ENCODE data around the gene ARFGAP3. TPM values are rescaled to one million over a fixed set of nuclear protein-coding genes. Genes with fewer than 3 reads are reported as not detected.

Gene ARFGAP3
- total RNA-seq, 4 donors from 2014 or later, result 43.0 to 106 (median 50.5) TPM

- DNase-seq (ENCODE audit: low spot score) (no peak), ATAC-seq (ENCODE audit: low FRiP score) (no peak)
- TF ChIP-seq CTCF (IDR thresholded peaks at IDR 0.05), result no peak
Measured at GRCh38 chr22:42842658-42843370, 14.3 kb downstream of the ARFGAP3 start.

GRCh38 chr22:42841444-42841843 lies 15.6 kb downstream of the ARFGAP3 start:
- no peak for ATAC-seq (ENCODE audit: low FRiP score)
- no peak for DNase-seq (ENCODE audit: low spot score)
- TF ChIP-seq CTCF (IDR thresholded peaks at IDR 0.05), result no peak

- no peak for TF ChIP-seq CTCF (IDR thresholded peaks at IDR 0.05)
- ATAC-seq (ENCODE audit: low FRiP score), result no peak
- no peak for DNase-seq (ENCODE audit: low spot score)
Measured at GRCh38 chr22:42837556-42837955, 19.5 kb downstream of the ARFGAP3 start.

GRCh38 chr22:42836026-42836425 lies 21.0 kb downstream of the ARFGAP3 start:
- TF ChIP-seq CTCF (IDR thresholded peaks at IDR 0.05), result no peak
- DNase-seq (ENCODE audit: low spot score) (no peak), ATAC-seq (ENCODE audit: low FRiP score) (no peak)

- DNase-seq (ENCODE audit: low spot score), result no peak
- no peak for TF ChIP-seq CTCF (IDR thresholded peaks at IDR 0.05)
- no peak for ATAC-seq (ENCODE audit: low FRiP score)
Measured at GRCh38 chr22:42834177-42834949, 22.7 kb downstream of the ARFGAP3 start.

GRCh38 chr22:42833104-42833503 lies 24.0 kb downstream of the ARFGAP3 start:
- TF ChIP-seq CTCF (IDR thresholded peaks at IDR 0.05), result no peak
- DNase-seq (ENCODE audit: low spot score) (no peak), ATAC-seq (ENCODE audit: low FRiP score) (no peak)

- ATAC-seq (ENCODE audit: low FRiP score) (no peak), DNase-seq (ENCODE audit: low spot score) (no peak)
- no peak for TF ChIP-seq CTCF (IDR thresholded peaks at IDR 0.05)
Measured at GRCh38 chr22:42831712-42832111, 25.4 kb downstream of the ARFGAP3 start.

Data from omental fat pad (tissue), 4 donors.